Measurements from ENCODE around the gene SDC3.

The SDC3 gene

DNA sequence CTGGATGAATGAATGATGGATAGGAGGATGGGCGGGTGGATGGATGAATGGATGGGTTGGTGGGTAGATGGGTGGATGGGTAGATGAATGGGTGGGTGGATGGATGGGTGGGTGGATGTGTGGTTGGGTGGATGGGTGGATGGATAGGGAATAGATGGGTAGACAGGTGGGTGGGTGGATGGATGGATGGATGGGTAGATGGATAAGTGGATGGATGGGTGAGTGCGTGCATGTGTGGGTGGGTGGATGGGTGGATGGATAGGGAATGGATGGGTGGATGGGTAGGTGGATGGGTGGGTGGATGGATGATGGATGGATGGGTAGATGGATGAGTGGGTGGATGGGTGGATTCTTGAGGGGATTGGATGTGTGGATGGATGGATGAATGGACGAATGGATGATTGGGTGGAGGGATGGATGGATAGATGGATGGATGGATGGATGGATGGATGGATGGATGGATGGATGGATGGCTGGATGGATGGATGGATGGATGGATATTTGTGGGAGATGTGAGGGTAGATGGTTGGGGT lies 68.7 kb downstream of the SDC3 start:
- no peak for TF ChIP-seq TEAD4 (IDR thresholded peaks at IDR 0.05)
- TF ChIP-seq USF1 (IDR thresholded peaks at IDR 0.05) = no peak
- no peak for TF ChIP-seq REST (IDR thresholded peaks at IDR 0.05; ENCODE audit: low read depth)
- TF ChIP-seq, protein P1, sequence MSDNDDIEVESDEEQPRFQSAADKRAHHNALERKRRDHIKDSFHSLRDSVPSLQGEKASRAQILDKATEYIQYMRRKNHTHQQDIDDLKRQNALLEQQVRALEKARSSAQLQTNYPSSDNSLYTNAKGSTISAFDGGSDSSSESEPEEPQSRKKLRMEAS (IDR thresholded peaks at IDR 0.05) = no peak
- TF ChIP-seq EGR1 (IDR thresholded peaks at IDR 0.05) = no peak
- no peak for TF ChIP-seq TCF12 (IDR thresholded peaks at IDR 0.05; ENCODE audit: low read depth)

- TF ChIP-seq EGR1 (IDR thresholded peaks at IDR 0.05) (no peak), TCF12 (IDR thresholded peaks at IDR 0.05; ENCODE audit: low read depth) (no peak), RAD21 (IDR thresholded peaks at IDR 0.05; ENCODE audit: low read depth) (no peak), NFIC (IDR thresholded peaks at IDR 0.05) (no peak)
Observed at GRCh38 chr1:30838996-30839395, 69.6 kb downstream of the SDC3 start.

DNA sequence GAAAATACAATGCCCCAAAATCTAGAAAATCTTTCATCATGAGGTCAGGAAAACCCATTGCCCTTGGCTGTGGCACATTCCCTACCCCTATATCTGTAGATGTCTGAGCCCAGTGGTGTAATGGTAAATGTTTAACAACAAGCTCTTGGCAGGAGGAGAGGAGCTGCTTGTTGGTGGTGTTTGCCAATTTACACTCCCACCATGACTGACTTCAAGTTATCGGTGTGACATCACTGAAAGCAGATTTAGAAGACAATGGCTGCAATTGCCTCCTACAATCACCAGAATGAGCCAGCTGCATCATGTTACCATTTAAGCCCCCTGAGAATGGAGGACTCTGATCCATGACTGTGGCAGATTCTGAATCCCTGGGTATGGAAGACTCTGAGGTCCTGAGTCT lies 70.9 kb downstream of the SDC3 start:
- TF ChIP-seq ZBTB7A (IDR thresholded peaks at IDR 0.05; ENCODE audit: low read depth) (no peak), EP300 (IDR thresholded peaks at IDR 0.05; ENCODE audit: borderline replicate concordance) (no peak), RAD21 (IDR thresholded peaks at IDR 0.05; ENCODE audit: low read depth) (no peak), CREB1 (IDR thresholded peaks at IDR 0.05; ENCODE audit: low read depth) (no peak), NFIC (IDR thresholded peaks at IDR 0.05) (no peak), USF1 (IDR thresholded peaks at IDR 0.05) (no peak), YY1 (IDR thresholded peaks at IDR 0.05; ENCODE audit: low read depth) (no peak), REST (IDR thresholded peaks at IDR 0.05; ENCODE audit: low read depth) (no peak), CEBPB (IDR thresholded peaks at IDR 0.05) (no peak), TCF12 (IDR thresholded peaks at IDR 0.05; ENCODE audit: low read depth) (no peak), EGR1 (IDR thresholded peaks at IDR 0.05) (no peak), TEAD4 (IDR thresholded peaks at IDR 0.05) (no peak), FOXM1 (IDR thresholded peaks at IDR 0.05; ENCODE audit: borderline replicate concordance, low read depth) (no peak), TAF1 (IDR thresholded peaks at IDR 0.05; ENCODE audit: low read depth) (no peak)
- TF ChIP-seq, protein P1 (IDR thresholded peaks at IDR 0.05) = no peak

- TF ChIP-seq CEBPB (IDR thresholded peaks at IDR 0.05) = no peak
- no peak for TF ChIP-seq EGR1 (IDR thresholded peaks at IDR 0.05)
- TF ChIP-seq TAF1 (IDR thresholded peaks at IDR 0.05; ENCODE audit: low read depth) = no peak
- TF ChIP-seq CREB1 (IDR thresholded peaks at IDR 0.05; ENCODE audit: low read depth) = no peak
- TF ChIP-seq USF1 (IDR thresholded peaks at IDR 0.05) = no peak
- TF ChIP-seq REST (IDR thresholded peaks at IDR 0.05; ENCODE audit: low read depth) = no peak
- no peak for TF ChIP-seq ZBTB7A (IDR thresholded peaks at IDR 0.05; ENCODE audit: low read depth)
- TF ChIP-seq EP300 (IDR thresholded peaks at IDR 0.05; ENCODE audit: borderline replicate concordance) = no peak
- TF ChIP-seq YY1 (IDR thresholded peaks at IDR 0.05; ENCODE audit: low read depth) = no peak
- TF ChIP-seq TCF12 (IDR thresholded peaks at IDR 0.05; ENCODE audit: low read depth) = no peak
- no peak for TF ChIP-seq RAD21 (IDR thresholded peaks at IDR 0.05; ENCODE audit: low read depth)
- no peak for TF ChIP-seq NFIC (IDR thresholded peaks at IDR 0.05)
- no peak for TF ChIP-seq FOXM1 (IDR thresholded peaks at IDR 0.05; ENCODE audit: borderline replicate concordance, low read depth)
Observed at GRCh38 chr1:30834253-30834652, 74.3 kb downstream of the SDC3 start.

Data from Ishikawa (cell line).